HG03159 (cell line): ENCODE results near the gene MAP3K14.

Source experiments
- ATAC-seq: cut with Tn5 transposase; IDR thresholded peaks from one replicate; pipeline ENCODE4 v1.9.1; 2021; ENCODE audit warnings: mild to moderate bottlenecking, moderate library complexity; ENCODE audit not compliant: unreplicated experiment

MAP3K14 gene

GRCh38 chr17:45225051-45225700, 91.6 kb downstream of the MAP3K14 start:
- ATAC-seq: no peak

- no peak for ATAC-seq
These were observed 92.2 kb downstream of the MAP3K14 start for GRCh38 chr17:45224671-45225050.

GRCh38 chr17:45223539-45224528, 93.0 kb downstream of the MAP3K14 start:
- no peak for ATAC-seq

- no peak for ATAC-seq
These were observed 93.8 kb downstream of the MAP3K14 start for GRCh38 chr17:45222996-45223538.

DNA sequence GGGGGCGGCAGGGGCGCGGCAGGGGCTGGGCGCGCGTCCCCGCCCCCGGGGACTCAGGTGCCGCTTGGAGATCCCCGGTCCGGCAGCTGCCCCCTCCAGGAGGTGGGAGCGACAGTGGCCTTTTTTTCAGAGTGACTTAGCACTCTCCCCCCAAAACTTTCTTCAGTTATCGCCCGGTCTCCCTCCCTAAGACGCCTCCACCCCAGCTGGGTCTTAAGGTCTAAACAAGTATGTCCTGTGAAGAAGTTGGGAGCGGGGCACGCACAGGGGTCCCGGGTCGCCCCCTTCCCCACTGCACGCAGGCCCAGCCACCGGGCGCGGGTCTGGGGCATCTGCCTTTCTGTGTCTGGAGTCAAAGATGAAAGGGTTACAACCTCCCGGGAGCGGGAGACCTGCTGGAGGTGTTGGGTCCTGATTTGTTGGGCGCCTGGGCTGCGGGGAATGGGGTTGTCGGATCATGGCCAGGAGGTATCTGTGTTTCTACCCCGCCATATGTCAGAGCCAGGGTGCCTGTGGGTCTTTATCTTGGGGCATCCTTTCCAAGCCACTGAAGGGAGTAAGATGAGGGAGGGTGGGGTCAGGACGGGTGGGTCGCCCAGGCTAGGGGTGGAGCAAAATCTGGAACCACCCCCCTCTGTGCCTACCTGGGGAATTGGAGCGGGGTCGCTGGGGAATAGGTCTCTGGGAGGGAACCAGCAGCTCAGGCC, 94.4 kb downstream of the MAP3K14 start:
- no peak for ATAC-seq

- no peak for ATAC-seq
These were observed 94.9 kb downstream of the MAP3K14 start for GRCh38 chr17:45222014-45222288.

GRCh38 chr17:45221081-45222013, 95.5 kb downstream of the MAP3K14 start, which contains the start of gene FMNL1:
FMNL1 (plus strand) TSS chr17:45221885; CDS start chr17:45222125, 240 bp downstream.
- ATAC-seq: peak; percentile 36

DNA sequence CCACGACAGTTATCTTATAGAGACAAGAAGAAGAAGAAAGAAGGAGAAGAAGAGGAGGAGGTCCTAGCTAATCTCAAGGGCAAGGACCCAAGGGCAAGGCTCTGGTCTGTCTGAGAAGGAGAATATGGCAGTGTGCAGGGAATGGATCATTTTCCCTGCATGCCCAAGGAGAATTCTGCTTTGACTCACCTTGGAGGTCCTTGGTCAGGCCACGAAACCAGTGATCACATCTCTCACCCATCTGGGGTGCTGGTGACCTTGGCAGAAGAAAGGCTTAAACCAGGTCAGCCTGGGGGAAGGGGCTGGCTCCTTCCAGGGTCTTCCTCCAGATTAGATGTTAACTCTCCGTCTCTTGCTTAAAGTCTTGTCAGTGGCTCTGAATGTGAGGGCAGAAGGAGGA, 96.7 kb downstream of the MAP3K14 start:
- no peak for ATAC-seq

- ATAC-seq: no peak
These were observed 97.7 kb downstream of the MAP3K14 start for GRCh38 chr17:45218895-45219661.
